Activated CD8-positive, alpha-beta memory T cell treated with anti-CD3 and anti-CD28 coated beads, Interleukin-2, amount 50 U/mL, for 24 hours (primary cell): ENCODE measurements around the gene KCNC2.

Experiments used
- DNase-seq: peaks from one replicate; pipeline ENCODE4 v3.0.0-alpha.2; 2020; ENCODE audit errors: extremely low read depth

The KCNC2 gene

GRCh38 chr12:75058228-75058627 is 151.4 kb downstream of the KCNC2 start:
- DNase-seq, result no peak

GRCh38 chr12:75048767-75049166 is 160.9 kb downstream of the KCNC2 start:
- no peak for DNase-seq

- DNase-seq, result no peak
Measured at GRCh38 chr12:75047885-75048525, 161.6 kb downstream of the KCNC2 start.

GRCh38 chr12:75042125-75042524 is 167.5 kb downstream of the KCNC2 start:
- DNase-seq, result no peak

GRCh38 chr12:75041472-75041871 is 168.2 kb downstream of the KCNC2 start:
- no peak for DNase-seq

GRCh38 chr12:75020068-75020557 is 189.5 kb downstream of the KCNC2 start:
- no peak for DNase-seq

GRCh38 chr12:75011120-75011519 is 198.5 kb downstream of the KCNC2 start:
- no peak for DNase-seq

GRCh38 chr12:75007133-75007532 is 202.5 kb downstream of the KCNC2 start:
- DNase-seq, result no peak

- no peak for DNase-seq
Measured at GRCh38 chr12:75000120-75000519, 209.5 kb downstream of the KCNC2 start.

- no peak for DNase-seq
Measured at GRCh38 chr12:74999474-74999873, 210.2 kb downstream of the KCNC2 start.
